HG03457 (cell line): ENCODE measurements around the gene PHACTR3.

Experiments used
- ATAC-seq: cut with Tn5 transposase; IDR thresholded peaks from one replicate; pipeline ENCODE4 v1.9.1; 2021; ENCODE audit warnings: moderate number of reproducible peaks; ENCODE audit not compliant: unreplicated experiment

The PHACTR3 gene

DNA sequence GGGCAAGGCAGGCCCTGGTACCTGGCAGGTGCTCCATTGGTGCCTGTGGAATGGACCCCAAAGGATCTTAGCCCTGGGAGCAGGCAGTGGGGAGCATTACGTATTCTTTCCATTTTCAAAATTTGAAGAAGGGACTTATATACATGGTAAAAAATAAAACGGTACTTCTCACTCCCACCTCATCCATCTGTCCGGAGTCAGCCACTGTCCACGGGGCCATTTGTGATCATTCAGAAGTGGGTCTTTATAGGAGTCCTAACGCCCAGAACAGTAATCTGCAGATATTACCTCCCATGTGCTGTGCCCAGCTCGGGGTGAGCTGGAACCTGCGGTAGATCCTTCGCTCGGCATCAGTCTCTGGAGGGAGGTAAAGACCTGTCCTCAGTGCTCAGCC is 218.7 kb downstream of the PHACTR3 start:
- ATAC-seq = no peak

DNA sequence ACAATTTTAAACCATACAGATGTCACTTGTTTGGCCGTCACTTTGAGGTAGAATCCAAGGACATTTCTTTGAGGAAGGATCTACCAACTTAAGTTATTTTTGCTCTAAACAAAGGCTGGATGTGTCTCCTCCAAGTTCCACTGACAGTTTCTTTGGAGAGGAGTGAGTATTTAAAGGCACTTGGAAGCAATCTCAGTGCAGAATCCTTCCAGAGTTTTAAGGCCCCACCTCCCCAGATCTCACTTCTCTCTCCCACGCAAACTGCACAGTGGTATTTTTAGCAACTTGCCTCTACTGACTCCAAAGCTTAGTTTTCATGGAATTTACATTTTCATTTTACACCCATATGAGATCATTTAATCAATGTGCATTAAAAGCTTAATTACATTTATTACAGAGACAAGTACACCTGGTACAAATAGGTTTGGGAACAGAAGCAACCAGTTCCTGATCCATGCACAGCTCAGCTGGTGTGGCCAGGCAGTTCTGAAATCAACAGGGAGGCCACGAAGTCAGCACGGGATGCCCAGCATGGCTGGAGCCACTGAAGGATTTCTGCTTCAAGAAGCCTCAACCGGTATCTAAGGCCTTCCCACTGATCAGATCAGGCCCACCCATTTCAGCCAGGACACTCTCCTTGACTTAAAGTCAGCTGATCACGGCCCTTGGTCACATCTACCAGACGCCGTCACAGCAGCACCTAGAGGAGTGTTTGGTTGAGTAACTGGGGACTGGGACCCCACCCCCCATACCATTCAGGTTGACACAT is 219.3 kb downstream of the PHACTR3 start:
- no peak for ATAC-seq

DNA sequence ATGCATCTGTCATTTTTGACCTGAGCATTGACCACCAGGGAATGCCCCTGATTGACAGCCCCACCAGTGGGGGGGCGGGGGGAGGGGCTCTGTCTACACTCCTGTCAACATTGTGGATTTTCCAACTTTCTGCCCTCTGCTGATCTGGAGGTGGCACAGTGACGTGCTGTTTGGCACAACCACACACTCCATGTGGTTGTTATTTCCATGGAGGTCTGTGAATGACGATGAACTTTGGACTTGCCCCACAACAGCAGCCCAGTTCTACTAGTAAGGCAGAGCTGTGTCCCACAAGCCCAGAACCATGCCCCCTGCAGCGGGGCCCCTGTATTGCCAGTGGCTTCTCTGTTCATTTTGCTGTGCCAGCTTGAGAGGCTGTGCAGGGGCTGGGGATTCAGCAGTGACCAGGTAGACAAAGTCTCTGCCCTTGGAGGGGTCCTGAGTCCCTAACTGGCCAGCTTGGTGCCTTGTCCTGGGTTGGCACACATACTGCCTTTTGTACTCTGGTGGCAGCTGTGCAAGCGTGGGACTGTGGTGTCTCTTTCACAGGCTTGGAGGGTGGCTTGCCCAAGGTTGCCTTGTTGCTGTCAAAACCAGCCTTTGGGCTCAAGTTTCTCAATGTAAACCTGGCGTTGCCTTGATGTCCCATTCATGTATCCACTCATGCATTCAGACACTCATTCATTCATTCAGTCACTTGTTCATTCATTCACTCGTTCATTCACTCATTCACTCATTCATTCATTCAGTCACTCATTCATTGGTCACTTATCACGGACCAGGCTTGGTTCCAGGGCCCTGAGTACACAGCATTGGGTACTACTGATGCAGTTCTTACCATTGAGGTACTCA is 220.6 kb downstream of the PHACTR3 start:
- no peak for ATAC-seq

DNA sequence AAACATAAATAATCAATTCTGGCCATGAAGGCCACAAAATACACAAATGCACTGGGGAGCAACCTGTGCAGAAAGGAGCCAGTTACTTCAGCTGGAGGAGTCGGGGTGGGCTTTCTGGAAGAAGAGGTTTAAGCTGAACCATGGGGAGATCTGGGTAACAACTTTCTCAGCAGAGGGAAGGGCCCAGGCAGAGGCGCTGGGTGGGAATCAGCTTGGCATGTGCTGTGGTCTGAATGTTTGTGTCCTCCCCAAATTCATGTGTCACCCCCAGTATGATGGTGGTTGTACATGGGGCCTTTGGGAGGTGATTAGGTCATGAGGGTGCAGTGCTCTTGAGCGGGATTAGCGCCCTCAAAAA is 221.2 kb downstream of the PHACTR3 start:
- no peak for ATAC-seq

DNA sequence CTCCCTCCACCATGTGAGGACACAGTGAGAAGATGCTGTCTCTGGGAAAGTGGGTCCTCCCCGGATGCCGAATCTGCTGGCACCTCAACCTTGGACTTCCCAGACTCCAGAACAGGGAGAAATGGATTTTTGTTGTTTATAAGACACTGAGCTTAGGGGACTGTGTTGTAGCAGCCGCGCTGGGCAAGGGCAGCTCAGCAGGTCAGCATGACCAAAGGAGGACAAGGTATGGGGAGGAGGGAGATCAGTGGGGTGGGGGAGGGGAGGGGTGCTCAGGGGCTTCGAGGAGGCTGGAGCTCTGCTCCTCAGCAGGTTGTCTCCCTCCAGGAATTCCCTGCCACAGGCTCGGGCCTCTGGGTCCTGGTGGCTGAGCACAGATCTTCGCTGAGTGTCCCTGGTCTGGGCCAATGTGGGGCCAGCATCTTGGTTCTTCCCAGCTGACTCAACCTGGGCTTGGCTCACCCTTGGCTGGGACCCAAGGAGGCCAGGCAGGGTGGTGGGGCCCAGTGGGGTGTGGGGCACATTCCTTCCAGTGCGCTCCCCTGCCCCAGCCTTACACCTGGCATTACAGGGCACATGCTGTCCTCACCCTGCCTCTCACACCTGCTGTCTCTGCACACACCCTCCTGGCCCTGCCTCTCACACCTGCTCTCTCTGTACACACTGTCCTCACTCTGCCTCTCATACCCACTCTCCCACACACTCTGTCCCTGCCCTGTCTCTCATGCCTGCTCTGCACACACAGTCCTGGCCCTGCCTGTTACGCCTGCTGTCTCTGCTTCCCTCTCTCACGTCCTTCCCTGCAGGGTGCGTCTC is 221.8 kb downstream of the PHACTR3 start:
- no peak for ATAC-seq

DNA sequence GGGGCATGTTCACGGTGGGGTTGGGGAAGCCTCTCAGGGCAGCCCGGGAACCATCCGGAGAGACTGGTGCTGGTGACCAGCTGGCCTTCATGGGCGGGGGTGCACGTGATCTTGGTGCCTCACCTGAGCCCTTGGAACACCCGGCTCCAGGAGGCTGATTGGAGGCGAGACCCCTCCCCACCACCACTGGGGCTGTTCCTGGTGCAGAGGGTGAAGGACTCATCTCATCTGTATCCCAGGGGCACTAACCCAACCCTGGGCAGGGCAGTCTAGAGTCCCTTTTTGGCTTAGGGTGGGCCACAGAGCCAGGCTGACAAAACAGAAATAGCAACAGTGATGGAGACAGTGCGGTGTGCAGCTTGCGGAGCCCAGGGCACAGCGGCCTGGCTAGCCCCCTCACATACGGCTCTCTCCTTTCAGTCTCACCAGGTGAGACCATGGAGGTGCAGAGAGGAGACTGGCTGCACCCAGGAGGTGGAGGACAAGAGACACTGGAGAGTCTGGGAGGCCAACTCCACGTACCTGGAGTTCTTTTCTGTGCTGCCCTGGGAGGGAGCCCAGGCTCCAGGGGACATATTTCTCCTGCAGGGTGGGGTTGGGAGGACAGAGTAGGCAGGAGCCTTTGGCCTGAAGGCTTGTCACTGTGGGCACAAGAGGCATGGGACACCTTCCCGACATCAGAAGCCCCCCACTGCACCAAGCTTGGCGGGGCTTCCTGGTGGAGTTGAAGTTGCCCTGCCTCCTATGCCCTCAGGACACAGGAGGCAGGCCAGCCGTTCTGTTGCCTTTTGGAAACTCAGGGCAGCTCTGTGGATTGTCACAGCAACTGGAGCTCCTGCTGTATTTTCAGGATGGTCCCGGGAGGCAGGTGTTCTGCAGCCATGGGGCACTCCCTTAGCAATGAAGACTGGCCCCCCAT is 223.1 kb downstream of the PHACTR3 start:
- no peak for ATAC-seq

DNA sequence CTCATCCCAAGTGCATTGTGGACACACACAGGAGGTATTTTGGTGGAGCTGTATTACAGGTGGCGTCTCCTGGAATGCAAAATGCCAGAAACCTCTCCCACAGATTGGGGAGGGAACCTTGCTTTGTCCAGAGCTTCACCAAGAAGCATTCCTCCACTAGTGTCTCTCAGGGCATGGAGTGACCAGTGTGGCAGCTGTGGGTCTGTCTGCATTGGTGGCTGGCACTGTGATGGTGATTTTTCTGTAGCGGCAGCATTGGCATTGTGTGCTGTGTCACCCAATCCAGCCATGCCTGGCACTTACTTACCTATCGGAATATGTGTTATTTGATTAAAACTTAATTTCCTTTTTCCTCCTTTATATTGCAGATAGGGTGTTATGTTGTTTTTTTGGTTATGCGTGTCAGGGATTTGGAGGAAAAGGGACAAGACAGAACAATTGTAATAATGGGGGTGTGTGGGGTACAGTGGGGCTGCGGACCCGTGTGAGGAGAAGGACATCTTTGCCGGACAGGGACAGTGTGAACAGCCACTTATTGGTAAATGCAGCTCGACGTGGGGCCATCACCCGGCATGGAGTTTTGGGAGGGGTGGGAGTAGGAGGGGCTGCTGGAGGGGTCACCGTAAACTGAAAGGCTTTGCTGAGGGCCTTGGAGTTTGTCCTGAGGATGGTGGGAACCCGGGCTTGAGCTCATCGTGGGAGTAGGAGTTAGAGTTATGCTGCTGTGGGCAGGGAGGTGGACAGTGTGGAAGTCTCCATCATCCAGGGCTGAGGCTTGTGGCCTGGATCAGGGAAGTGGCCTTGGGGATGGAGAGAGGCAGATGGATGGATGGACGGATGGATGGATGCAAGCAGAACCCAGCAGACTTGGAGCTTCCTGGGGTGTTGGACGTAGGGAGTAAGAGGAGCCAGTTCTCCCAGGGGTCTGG is 224.0 kb downstream of the PHACTR3 start:
- ATAC-seq = no peak

DNA sequence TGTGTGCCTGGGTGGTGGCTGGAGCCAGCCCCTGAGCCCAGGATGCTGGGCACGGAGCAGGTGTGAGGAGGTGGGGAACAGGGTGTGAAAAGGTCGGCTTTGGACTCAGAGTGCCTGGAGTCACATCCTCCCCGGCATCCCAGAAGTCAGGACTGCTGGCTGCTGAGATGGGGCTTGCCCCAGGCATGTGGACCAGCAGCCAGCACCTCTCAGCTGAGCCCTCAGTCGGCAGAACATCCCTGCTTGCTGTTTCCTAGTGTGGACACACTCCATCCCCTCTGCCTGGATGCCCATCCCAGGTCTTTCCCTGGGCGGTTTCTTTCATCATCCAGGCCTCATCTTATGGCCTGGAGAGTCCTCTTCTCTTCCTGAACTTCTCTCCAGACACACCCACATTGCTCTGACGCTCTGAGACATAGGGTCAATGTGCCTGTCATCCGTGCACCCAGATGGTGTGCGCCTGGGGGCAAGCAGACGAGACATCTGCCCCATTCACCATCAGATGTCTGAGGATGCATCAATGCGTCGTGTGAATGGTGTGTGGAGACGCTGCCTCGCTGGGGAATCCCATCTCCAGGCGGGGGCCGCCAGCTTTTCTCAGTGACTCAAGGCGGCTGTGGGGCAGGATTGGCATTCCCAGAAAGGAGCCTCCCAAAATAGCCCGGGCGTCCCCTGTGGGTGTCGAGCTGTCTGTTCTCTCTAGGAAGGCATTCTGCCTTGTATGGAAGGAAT is 224.9 kb downstream of the PHACTR3 start:
- ATAC-seq = no peak

DNA sequence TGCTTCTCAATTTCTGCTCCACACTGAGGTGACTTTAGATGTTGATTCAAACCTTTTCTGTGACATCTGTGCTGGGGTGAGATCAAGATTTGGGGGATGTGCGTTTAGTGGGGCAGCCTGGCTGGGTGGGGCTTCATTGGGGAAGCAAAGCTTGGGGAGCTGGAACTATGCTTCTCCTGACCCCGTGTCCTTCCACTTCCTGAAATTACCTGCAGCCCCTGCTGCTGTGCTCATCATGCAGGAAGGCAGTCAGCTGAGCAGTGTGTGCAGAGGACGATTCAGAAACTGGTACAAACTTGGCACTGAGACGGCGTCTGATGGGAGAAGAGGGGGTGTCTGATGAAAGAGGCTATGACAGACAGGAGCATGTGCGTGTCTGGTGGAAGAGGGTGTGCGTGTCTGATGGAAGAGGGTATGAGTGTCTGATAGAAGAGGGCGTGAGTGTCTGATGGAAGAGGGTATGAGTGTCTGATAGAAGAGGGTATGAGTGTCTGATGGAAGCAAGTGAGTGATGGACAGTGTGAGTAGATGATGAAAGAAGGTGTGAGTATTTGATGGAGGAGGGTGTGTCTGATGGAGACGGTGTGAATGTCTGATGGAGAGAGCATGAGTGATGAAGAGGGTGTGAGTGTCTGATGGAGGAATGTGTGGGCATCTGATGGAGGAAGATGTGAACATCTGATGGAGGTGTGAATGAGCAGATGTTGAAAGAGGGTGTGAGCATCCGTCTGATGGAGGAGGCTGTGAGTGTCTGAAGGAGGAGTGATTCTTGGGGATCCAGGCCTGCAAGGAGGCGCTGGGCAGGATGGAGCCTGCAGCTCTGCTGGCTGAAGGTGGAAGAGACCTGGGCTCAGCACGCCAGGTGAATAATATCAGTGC is 225.7 kb downstream of the PHACTR3 start:
- no peak for ATAC-seq

DNA sequence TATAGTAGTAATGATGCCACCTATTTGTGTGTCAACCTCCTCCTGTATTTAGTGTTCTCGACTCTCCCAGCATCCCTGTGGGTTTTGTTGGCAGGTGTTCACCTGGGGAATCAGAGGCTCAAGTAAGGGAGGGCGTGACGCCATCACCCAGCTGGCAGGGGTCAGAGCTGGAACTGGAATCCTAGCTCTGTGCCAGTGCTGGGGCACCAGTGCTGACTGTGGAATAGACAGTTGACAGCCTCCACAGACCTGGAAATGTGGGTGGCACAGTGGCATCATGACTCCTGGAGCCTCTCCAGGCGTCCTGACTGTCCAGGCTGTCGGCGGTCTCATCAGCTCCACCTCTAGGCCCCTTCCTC is 226.3 kb downstream of the PHACTR3 start:
- ATAC-seq = no peak

DNA sequence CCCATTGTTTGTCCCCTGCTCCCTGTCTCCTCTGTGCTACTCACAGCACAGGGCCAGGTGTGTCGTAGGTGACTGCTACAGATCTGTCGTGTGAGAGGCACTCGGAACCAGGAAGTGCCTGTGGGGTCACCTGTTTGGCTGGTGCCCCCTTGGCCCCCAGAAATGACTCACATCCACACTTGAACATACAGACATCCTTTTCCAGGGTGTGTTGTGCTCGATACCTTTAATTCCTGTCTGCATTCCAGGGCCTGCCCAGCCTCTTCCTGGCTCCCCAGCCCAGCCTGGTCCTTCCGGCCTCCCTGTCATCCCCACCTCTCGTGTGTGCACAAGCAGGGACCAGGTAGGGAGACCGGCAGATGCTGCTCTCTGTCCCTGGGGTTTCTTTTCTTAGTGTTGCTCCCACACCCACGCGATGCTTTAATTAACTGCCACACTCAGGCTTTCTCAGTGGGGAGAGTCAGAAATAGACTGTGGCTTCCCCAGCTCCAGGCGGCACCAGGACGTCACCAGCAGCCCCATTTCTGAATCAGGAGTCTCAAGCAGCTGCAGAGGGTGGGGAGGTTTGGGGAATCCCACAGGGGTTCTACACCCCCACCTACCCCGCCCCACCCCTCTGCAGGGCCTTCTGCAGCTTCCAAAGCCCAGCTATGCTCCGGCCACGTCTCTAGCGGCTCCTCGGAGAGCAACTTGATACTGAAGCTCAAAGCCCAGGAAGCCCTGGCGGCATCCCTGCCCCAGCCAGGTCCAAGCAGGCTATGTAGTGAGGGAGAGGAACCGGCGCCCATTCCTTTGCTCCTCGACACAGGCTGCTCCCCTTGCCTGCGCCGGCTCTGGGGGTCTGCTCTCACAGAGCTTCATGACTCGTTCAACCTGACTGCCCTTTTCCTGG is 226.9 kb downstream of the PHACTR3 start:
- no peak for ATAC-seq

DNA sequence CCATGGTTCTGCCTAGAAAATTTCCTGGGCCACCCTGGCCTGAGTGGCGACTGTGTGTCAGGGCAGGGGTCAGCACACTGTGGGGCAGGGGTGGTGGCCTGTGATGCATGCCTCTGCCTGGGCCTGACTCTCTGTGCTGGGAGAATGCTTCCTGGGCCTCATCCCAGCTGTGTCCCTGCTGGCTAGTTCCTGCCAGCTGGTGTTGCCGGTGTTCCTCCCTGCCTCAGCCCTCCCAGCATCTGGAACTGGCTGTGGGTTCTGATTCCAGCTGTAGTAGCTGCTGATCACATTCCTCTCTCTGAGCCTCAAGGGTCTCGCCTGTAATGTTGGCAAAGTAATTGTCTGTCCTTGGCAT is 227.6 kb downstream of the PHACTR3 start:
- no peak for ATAC-seq

DNA sequence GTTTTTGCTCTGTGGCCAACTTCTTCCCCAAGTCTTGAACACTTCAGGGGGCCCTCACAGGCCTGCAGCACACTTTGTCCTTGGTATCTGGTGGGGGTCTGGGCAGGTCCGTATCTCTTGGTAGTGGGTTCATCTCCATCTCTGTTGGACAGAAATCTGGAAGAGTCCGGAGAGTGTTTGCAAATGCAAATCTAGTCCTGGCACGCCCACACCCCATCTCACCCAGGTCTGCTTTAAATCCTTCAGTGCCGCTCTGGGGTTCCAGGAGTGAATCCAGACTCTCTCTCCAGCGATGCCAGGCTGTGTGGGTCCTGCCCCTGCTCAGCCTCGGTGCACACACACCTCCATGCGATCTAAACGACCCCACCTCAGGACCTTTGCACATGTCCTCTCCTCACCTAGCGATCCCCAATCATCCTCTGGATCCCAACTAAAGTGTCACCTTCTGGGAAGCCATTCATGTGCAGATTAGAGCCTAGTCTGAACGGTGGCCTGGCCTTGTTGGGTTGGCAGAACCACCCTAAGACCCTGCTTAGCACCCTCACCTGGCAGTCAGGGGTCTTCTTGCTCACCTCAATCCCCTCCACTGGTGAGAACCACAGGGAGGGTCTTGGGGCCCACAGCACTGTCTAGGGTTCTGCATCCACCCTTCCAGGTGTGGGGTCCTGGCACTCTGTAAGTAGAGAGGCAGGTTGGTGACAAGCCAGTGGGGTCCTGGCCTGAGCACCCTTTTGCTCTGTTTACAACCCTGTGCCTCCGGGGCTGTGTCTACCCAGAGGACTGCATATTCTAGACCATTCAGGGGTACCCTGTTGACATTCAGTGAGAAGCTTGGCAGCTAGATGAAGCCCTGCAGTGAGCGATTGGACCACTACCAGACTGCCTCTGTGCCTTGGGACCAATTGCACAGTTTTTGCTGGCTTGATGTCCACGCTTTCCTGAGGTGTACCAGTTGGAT is 228.3 kb downstream of the PHACTR3 start:
- no peak for ATAC-seq

DNA sequence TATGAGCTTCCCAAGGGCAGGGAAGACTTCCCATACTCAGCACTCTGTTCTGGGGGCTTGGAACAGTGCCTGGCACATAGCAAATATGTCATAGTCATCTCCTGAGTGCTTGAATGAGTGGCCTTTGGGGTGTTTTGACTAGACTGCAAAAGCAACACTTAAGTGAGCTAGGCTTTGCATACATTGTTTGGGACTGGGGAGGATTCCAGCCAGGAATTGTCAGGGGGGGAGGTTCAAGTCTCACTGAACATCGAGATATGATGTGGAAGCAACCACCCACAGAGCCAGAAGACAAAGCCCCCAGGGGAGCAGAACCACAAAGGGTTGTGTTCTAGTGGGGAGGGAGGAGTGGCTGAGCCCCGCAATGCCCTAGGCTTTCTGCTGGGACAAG is 230.7 kb downstream of the PHACTR3 start:
- no peak for ATAC-seq

DNA sequence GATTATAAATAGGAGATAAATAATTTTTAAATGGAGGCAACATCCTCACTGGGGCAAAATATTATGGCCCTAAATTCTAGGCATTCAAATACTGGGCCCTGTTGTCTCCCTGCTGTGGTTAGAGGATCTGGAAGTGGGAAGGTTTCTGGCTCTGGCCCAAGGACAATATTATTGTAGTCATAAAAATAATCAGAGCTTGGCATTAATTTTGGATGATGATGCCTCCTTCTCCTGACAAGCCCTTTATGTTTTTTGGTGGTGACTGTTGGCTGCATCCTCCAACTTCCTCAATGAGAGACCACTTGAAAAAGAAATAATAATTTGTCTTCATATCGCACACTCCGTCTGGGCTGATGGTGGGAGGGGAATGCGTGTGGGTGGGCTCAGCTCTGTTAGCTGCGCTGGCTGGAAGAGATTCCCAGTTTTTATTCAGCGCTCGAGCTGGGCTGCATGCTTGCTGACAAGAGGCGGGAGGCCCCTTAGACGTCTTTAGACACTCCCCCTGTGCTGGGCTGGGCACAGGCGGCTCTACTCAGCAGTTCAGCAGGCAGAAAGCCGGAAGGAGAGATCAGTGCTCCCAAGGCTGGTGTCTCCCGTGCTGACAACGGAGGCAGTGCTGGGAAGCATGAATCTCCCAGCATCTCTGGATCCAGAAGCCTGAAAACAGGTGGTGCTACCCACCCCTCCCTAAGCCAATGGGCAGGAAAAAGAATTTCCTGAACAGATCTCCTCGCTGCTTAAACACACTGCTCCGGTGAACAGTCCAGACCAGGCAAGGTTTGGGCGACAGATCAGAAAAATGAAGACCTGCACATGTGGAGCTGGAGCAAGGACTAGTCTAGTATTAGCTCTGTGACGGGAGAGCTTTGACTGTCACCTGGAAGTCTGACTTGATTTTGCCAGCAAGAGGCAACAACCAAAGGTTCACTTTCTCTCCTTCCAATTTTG is 231.4 kb downstream of the PHACTR3 start:
- no peak for ATAC-seq
